22Rv1 (cell line): ENCODE data around the gene TK1.

ENCODE experiments used
- H3K27ac ChIP-seq: fragments of 450-650 bp; 2 replicates; pipeline ENCODE4 v1.5.1; 2017
- CTCF ChIP-seq: fragments of 450-650 bp; IDR thresholded peaks from 2 replicates; pipeline ENCODE4 v1.5.1; 2017; ENCODE audit warnings: mild to moderate bottlenecking
- ZFX ChIP-seq: fragments of 450-650 bp; IDR thresholded peaks from 2 replicates; pipeline ENCODE4 v1.6.1; 2017; ENCODE audit warnings: antibody characterized with exemption, borderline replicate concordance

The TK1 gene

GRCh38 chr17:78144736-78145641 lies 41.9 kb downstream of the TK1 start:
- TF ChIP-seq ZFX (no peak), CTCF (no peak)
- H3K27ac ChIP-seq: no peak overlapping the region

GRCh38 chr17:78144147-78144719 lies 42.6 kb downstream of the TK1 start:
- H3K27ac ChIP-seq: no peak overlapping the region
- no peak for TF ChIP-seq CTCF
- TF ChIP-seq ZFX: no peak

GRCh38 chr17:78143214-78144146 lies 43.4 kb downstream of the TK1 start:
- TF ChIP-seq CTCF (no peak), ZFX (no peak)
- H3K27ac ChIP-seq: no peak overlapping the region

- no peak overlapping the region for H3K27ac ChIP-seq
- TF ChIP-seq ZFX: no peak
- no peak for TF ChIP-seq CTCF
Observed at GRCh38 chr17:78142119-78142861, 44.6 kb downstream of the TK1 start.

- TF ChIP-seq ZFX (no peak), CTCF (no peak)
Observed at GRCh38 chr17:78141437-78142118, 45.3 kb downstream of the TK1 start.

More at GRCh38 chr17:78141437-78142118, 45.3 kb downstream of the TK1 start:
- H3K27ac ChIP-seq: no peak overlapping the region
